ENCODE measurements around the gene OXT.
"Not testable (repeated sequence)": the region's sequence is repeated elsewhere in the genome, so short reads cannot be mapped to it uniquely, and the experiment has no call there.

Gene OXT

DNA sequence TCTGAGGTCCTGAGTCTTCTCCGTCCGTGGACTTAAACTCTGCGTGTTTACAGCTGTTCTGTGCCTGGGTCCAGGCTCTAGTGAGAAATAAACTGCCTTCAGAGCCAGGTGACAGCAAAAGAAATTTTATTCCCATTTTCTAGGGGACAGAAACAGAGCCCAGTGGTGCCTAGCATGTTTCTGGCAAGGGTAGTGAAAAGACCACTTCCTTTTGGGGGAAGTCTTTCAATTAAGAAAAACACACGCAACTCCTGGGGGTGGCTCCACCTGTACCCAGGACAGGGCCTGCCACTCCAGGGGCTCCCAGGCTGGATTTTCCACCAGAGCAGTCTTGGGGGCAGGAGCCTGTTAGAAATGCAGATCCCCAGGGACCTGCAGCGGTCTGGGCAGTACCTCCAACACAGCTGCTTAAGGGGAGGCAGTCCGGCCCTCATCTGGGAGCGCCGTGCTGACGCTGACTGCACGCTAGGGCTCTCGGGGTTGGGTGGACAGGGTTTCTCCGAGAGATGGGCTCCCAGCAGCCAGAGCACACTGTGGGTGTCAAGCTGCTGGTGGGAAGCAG is 36.1 kb downstream of the OXT start:
- in situ Hi-C loops (cut with HindIII; ENCODE audit: low sequenced_read_pairs), result no loop called here

DNA sequence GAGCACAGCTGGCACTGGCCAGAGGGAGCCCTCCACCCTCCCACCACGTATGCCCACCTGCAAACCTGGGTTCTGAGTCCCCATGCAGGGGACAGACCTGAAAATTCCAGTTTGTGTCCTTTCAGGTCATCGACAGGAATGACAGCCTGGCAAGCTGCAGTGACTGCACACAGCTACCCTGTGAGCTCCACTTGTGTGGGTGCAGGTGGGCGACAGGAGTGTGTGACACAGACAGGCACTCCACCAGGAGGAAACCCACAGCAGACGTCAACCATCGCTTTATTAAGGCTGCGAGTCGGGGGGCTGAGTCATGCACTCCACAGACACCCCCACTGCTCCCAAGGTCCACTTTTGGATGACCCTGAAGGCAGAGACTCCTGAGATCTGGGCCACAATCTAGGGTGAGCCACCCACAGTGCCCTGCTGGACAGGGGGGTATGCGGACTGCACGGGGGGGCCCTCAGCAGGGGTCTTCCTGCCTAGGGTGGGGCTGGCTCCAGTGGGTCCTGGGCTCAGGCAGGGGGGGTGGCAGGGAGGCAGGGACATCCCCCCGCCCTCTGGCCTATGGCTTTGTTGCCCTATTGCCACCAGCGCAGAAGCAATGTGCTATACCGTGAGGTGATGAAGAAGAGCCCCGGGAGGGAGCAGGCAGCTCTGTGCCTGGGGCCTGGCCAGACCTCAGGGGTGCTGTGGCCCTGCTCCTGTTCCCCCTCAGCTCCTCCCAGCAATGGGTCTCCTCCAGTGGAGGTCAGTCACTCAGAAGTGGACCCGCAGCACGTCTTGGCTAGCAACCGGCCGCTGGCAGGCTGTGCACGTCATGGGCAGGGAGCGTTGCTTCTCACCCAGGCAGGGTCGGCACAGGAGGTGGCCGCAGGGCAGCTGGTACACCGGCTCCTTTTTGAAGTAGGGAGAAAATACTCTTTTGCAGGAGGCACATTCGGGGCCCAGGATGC is 38.2 kb downstream of the OXT start:
- in situ Hi-C loops (cut with HindIII; ENCODE audit: low sequenced_read_pairs), result no loop called here

DNA sequence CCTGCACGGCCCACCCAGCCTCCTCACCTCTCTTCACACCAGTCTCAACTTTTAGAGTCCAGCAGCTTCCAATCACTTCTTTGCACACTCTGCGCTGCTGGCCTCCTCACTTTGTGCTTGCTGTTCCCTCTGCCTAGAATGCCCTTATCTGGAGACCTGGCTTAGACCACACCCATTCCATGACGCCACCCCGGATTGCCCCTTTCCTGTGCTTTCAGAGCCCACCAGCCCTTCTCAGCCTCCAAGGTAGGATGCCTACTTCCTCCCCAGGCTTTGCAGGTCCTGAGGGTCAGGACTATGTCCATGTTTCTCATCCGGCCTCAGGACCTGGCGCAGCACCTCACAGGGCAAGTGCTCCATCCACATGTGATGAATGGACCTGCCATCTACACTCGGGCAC is 40.1 kb downstream of the OXT start:
- in situ Hi-C loops (cut with HindIII; ENCODE audit: low sequenced_read_pairs), result no loop called here

DNA sequence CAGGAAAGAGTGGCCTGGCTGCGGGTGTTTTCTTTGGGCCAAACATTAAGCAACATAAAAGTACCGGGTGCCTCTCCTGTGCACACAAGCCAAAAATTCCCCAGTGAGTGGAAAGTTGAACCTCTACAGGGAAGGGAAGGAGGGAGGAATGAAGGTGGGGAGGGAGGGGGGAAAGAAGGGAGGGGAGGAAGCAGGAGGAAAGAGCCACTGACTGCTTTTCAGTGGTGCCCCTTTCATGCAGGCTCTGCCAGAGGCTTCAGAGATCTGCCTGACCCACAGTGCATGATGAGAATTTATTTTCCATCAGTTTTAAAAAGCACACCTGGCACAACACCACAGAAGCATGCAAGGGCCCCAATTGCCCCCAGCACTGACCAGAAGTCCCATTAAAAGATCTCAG is 40.6 kb downstream of the OXT start:
- in situ Hi-C loops (cut with HindIII; ENCODE audit: low sequenced_read_pairs), result no loop called here

DNA sequence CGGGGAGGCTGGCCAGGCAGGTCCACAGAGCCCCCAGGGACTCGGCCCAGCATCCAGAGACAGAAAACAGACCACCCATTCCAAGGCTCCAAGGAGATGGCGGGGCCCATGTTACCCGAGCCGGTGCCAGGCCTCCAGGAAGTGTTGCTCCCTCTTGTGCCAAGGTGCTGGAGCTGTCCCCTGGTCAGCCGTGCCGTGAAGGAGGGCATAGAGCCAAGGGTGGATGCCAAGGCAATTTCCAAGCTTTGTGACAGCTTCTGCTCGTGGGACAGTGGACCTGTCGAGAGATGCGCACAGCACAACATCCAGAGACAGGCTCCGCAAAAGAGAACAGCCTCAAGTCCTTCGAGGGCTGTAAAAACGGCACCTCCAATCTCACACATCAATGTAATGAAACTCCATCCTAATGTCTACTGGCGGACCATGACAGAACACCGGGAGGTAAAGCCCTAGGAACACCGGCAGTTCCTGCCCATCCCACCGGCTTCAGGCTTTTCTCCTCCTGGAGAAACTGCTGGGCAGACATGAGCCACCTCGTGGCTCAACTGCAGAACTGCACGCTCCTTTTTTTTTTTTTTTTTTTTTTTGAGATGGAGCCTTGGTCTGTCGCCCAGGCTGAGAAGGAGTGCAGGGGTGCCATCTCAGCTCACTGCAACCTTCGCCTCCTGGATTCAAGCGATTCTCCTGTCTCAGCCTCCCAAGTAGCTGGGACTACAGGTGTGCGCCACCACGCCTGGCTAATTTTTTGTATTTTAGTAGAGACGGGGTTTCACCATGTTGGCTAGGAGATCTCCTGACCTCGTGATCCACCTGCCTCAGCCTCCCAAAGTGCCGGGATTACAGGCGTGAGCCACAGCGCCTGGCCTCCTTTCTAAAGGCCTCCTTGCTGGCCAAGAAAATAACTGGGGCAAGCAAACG is 44.0 kb downstream of the OXT start:
- in situ Hi-C loops (cut with HindIII; ENCODE audit: low sequenced_read_pairs), result no loop called here

DNA sequence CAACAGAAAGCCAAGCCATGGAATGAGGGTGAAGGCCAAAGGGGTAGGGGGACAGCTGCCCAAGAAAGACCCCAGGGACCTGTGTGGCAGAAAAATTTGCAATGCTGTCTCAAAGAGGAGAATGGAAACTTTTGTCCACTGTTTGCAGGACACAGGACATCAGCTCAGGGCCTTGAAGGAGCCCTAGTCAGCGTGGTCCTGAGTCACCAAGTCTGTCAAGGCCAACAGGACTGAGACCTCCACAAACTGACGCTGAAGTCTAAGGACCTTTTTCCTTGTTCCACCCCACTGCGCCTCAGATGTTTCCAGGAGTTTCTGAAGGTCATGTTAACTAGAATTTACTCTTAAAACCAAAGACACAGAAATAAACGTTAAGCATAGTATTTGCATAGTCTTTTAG is 44.9 kb downstream of the OXT start:
- in situ Hi-C loops (cut with HindIII; ENCODE audit: low sequenced_read_pairs), result no loop called here

DNA sequence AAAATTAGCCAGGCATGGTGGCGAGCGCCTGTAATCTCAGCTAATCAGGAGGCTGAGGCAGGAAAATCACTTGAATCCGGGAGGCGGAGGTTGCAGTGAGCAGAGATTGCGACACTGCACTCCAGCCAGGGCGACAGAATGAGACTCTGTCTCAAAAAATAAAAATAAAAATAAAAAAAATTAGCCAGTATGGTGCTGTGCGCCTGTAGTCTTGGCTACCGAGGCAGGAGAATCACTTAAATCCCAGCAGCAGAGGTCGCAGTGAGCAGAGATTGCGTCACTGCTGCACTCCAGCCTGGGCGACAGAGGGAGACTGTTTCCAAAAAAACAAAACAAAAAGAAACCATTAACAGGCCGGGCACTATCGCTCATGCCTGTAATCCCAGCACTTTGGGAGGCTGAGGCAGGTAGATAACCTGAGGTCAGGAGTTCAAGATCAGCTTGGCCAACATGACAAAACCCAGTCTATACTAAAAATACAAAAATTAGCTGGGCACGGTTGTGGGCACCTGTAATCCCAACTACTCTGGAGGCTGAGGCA is 46.5 kb downstream of the OXT start:
- in situ Hi-C loops (cut with HindIII; ENCODE audit: low sequenced_read_pairs), result not testable (repeated sequence)

DNA sequence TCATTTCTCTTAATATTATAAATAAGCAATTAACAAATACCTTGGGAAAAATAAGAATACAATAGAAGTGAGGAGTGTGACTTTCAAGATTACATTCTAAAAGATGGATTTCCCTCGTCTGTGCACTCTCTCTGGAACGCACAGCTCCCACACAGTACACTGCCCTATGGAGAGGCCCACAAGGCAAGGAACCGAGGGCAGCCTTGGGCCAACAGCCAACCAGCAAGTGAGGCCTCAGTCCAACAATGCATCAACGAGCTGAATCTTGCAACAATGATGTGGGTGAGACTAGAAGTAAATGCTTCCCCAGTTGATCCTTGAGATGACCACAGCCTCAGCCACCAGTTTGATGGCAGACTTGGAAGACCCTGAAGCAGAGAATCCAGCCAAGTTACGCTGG is 47.6 kb downstream of the OXT start:
- in situ Hi-C loops (cut with HindIII; ENCODE audit: low sequenced_read_pairs), result no loop called here

DNA sequence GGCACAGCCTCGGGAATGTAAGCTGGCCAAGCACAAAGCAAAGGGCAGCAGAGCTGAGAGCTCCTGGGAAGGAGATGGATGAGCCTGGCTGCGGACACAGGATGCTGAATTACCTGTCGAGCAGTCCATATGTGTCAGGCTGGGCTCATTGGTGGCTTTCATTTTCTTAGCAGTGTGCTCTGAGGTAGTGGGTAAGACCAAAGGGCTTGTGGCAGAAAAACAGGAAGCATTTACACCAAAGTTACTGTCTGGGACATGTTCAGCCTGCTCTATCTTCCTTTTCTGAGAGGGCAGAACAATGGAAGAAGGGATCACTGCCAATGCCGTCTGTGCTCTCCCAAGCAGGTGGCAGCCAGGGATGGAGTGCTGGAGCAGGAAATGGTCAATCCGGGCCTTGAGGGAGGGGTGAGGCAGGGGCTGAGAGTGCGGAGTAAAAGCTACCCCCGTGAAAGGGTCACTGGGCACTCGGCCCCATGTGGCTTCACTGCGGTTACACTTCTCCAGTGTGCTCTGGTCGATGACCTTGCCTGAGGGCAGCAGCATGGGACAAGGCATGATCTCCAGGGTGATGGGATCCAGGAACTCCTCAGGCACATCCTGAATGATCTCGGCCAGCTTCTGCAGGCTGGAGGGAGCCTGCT is 50.0 kb downstream of the OXT start:
- in situ Hi-C loops (cut with HindIII; ENCODE audit: low sequenced_read_pairs), result no loop called here

All from endothelial cell of hepatic sinusoid (primary cell).